Activated naive CD4-positive, alpha-beta T cell treated with anti-CD3 and anti-CD28 coated beads, Interleukin-2, amount 50 U/mL, for 72 hours (primary cell): ENCODE results near the gene C21orf58. TPM values are rescaled to one million over a fixed set of nuclear protein-coding genes. Genes with fewer than 3 reads are reported as not detected.

Source experiments
- ATAC-seq, 2 donors: fragments of 150-1000 bp; cut with Tn5 transposase; 2 replicates each; pipeline ENCODE4 v1.10.0; 2021; ENCODE audit warnings: mild to moderate bottlenecking in 2 of 2, moderate library complexity in 2 of 2
- DNase-seq, 2 donors: peaks; one replicate each; pipeline ENCODE4 v3.0.0; 2021 to 2022; ENCODE audit warnings: low spot score in 2 of 2
- H3K27ac Mint-ChIP-seq, 2 donors: one replicate each; pipeline ENCODE4 v1.8.0; 2022; ENCODE audit warnings: mild to moderate bottlenecking in 2 of 2, mixed read lengths in 2 of 2
- H3K36me3 Mint-ChIP-seq, 2 donors: one replicate each; pipeline ENCODE4 v1.8.0; 2022; ENCODE audit warnings: mixed read lengths in 2 of 2
- H3K9me3 Mint-ChIP-seq, 2 donors: one replicate each; pipeline ENCODE4 v1.8.0; 2022; ENCODE audit warnings: mixed read lengths in 2 of 2
- total RNA-seq, 2 donors: library from RNA; stranded (reverse); gene quantifications; one replicate each; pipeline ENCODE4 v1.2.3, GENCODE V29; 2022

The C21orf58 gene
- total RNA-seq, 2 donors from 2014 or later, result 20.7 to 36.0 TPM

DNA sequence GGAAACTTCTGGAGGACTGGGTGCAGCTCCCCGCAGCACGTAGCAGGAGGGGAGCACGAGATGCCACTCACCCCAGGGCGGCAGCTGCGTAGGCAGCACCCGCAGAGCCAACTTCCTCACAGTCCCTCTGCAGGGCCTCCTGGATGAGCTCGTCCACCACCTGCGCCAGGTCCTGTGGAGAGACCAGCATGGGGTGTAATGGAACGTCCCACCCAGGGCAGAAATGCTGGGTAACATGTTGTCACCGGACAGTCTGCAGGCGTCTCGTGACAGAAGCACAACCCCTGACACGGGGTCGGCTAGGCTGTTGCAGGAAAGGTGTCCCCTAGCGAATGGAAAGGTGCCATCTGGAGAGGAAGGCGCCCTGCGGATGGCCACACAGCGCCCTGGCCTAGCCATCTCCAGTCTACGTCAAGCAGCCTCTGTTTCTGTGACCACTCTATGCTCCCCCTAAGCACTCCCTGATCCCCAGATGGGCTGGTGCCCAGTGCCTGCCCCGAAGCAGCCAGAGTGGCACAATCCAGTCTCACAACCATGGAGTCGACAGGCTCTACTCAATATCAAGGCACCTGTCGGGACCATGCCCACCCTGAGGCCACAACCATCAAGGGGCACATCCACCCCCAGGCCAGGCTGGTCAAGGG lies 59.5 kb downstream of the C21orf58 start:
- DNase-seq (no peak), ATAC-seq (no peak)
- Mint-ChIP-seq H3K9me3 (no peaks in the 10 kb centered on the region), H3K27ac (no peak overlapping the region), H3K36me3 (peaks cover 0 to 6% of the 10 kb centered on the region in 2 donors)

DNA sequence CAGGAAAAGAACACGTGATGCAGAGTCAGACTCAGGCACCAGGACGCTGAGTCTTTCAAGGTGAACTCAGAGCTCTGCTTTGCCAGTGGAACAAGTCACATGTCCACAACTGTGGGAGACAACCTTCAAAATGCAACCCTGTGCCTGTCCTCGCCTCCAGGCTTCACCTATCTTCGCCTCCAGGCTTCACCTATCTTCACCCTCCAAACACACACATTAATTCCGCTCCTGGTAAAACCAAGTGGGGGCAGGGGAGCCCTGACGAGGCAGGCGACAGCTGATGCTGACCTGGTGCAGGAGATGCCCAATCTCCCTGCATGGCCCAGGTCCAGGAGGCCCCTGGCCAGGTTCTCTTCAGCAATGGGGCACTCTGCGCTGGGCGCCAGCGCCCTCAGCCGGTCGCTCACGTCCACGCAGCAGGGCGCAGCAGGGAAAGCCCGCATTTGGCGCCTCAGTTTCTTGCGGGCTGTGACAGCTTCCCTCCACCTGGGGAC lies 67.1 kb downstream of the C21orf58 start:
- peak overlapping the region in 1 of 2 donors; percentile 29 for H3K27ac Mint-ChIP-seq
- DNase-seq (no peak), ATAC-seq (no peak)
- H3K9me3 Mint-ChIP-seq, result peaks cover 0 to 7% of the 10 kb centered on the region in 2 donors
- peaks cover 17 to 33% of the 10 kb centered on the region in 2 donors for H3K36me3 Mint-ChIP-seq

DNA sequence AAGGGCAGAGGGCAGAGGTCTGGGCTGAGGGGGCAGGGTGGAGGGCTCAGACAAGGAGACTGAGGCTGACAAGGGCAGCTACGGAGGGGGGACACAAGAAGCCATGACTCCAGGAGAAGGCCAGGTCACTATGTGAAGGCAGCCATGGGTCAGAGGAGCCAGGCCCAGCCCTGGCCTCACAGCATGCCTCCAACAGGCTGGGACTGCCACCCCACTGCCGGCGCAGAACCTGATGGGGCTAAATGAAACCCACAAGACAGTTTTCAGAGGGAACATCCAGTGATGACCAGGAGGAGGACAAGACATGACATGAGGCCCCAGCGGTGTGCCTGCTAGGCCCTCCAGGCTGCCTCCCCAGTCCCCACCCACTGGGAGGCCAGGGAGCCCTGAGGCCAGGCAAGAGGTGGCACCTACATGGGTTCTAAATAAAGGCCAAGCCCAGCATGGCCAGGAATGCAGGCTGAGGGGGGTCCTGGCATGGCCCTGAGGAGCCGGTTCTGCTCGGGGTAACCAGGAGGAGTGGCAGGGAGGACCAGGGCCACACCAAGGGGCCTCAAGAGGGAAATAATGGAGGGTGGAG lies 67.8 kb downstream of the C21orf58 start:
- H3K9me3 Mint-ChIP-seq, result peaks cover 0 to 7% of the 10 kb centered on the region in 2 donors
- H3K36me3 Mint-ChIP-seq, result peaks cover 17 to 37% of the 10 kb centered on the region in 2 donors
- DNase-seq (no peak), ATAC-seq (no peak)
- H3K27ac Mint-ChIP-seq, result peak overlapping the region; percentile 7 to 97

DNA sequence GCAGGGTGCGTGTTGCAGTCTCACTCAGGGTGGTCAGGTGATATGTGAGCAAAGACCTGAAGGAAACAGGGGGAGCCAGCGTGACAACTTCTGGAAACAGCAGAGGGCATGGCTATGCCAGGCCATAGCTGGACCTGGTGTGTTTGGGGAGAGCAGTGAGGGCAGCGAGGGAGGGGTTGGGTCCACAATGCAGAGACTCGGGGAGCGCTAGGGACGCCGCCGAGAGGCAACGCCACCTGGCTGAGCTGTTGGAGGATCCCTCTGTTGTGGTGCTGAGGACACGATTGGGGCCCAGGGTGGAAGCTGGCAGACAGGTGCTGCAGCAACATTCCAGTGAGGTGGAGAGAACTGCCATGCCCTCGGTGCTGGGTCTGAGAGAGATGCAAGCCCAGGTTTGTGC lies 68.5 kb downstream of the C21orf58 start:
- Mint-ChIP-seq H3K9me3 (peaks cover 0 to 7% of the 10 kb centered on the region in 2 donors), H3K36me3 (peaks cover 17 to 37% of the 10 kb centered on the region in 2 donors), H3K27ac (peak overlapping the region; percentile 7 to 97)
- DNase-seq, result no peak
- no peak for ATAC-seq

DNA sequence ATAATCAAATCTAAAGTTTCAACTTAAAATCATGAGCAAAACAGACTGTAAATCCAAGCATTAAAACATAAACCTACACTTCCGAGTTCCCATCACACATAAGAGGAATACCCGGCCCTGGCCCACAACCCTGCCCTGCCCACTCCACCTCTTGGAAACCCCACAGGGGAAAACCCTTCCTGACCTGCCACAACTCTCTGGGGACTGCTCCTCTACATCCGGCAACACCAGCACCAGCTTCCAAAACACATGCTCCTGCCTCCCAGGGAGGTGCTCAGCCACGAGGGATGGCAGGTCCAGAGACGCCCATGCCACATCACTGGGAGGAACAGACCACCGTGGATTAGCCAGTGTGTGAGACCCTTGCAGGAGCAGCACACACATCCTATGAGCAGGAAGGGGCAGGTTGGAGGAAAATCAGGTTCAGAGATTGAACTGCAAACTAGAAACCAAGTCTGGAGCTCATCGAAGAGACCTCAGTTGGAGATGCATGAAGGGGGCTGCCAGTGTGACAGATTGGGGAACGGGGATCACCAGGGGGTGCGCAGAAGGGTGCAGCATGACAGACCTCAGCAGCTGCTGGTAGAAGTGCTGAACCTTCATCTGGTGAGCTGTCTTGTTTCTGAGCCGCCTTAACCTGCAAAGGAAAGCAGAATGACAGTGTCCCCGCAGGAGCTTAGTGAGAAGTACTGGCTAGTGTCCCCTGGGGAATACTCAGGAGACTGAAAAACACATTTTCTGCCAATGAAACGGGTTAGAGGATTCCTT lies 69.3 kb downstream of the C21orf58 start:
- peaks cover 22 to 40% of the 10 kb centered on the region in 2 donors for H3K36me3 Mint-ChIP-seq
- ATAC-seq (no peak), DNase-seq (no peak)
- H3K27ac Mint-ChIP-seq, result peak overlapping the region; percentile 87 to 88
- H3K9me3 Mint-ChIP-seq, result peaks cover 0 to 7% of the 10 kb centered on the region in 2 donors

DNA sequence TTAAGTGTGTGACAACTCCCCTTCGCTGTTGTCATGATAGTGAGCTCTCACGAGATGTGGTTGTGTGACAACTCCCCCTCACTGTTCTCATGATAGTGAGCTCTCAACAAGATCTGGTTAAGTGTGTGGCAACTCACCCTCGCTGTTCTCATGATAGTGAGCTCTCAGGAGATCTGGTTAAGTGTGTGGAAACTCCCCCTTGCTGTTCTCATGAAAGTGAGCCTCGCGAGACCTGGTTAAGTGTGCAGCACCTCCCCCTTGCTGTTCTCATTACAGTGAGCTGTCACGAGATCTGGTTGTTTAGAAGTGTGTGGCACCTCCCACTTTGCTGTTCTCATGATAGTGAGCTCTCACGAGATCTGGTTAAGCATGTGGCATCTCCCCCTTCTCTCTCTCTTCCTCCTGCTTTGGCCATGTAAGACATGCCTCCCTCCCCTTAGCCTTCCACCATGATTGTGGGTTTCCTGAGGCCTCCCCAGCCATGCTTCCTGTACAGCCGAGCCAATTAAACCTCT lies 70.0 kb downstream of the C21orf58 start:
- DNase-seq (peak in 1 of 2 donors; percentile 30), ATAC-seq (peak; percentile 88 to 91)
- Mint-ChIP-seq H3K27ac (peak overlapping the region; percentile 87 to 88), H3K9me3 (peaks cover 0 to 7% of the 10 kb centered on the region in 2 donors), H3K36me3 (peaks cover 22 to 42% of the 10 kb centered on the region in 2 donors)

DNA sequence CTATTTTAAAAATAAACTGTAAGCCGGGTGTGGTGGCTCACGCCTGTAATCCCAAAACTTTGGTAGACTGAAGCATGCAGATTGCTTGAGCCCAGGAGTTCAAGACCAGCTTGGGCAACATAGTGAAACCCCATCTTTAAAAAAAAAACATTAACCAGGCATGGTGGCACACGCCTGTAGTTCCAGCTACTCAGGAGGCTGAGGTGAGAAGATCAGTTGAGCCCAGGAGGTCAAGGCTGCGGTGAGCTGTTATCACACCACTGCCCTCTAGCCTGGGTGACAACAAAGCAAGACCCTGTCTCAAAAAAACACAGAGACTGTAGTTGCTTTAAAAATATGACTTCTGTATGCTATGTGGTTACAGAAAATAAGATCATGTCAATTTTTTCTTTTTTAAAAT lies 70.8 kb downstream of the C21orf58 start:
- Mint-ChIP-seq H3K27ac (peak overlapping the region in 1 of 2 donors; percentile 88), H3K36me3 (peaks cover 22 to 42% of the 10 kb centered on the region in 2 donors)
- no peak for DNase-seq

More for the DNA sequence above, 70.8 kb downstream of the C21orf58 start:
- ATAC-seq, result no peak
- H3K9me3 Mint-ChIP-seq, result peaks cover 0 to 7% of the 10 kb centered on the region in 2 donors

Other genes starting within 250 kb of the C21orf58 start
- gene COL6A2, start 225.8 kb downstream of the C21orf58 start, total RNA-seq, result 10 to 100 TPM; 11.9 to 14.2 TPM
- under 1 TPM; 0.21 to 0.39 TPM for gene FTCD, start 168.3 kb downstream of the C21orf58 start, total RNA-seq
- 1 to 10 TPM; 7.1 to 8.9 TPM for gene SPATC1L, start 139.4 kb downstream of the C21orf58 start, total RNA-seq
- 10 to 100 TPM; 17.8 to 26.2 TPM for gene LSS, start 95.1 kb downstream of the C21orf58 start, total RNA-seq
- gene MCM3AP, start 38.3 kb downstream of the C21orf58 start, total RNA-seq, result 100 to 1,000 TPM; 105 to 119 TPM
- 10 to 100 TPM in 1 of 2 donors, 1 to 10 TPM in 1; 9.1 to 10.4 TPM for gene YBEY, start 37.5 kb downstream of the C21orf58 start, total RNA-seq
- gene PCNT, start 286 bp upstream of the C21orf58 start, total RNA-seq, result 10 to 100 TPM; 52.8 to 63.4 TPM
- gene DIP2A, start 135.0 kb upstream of the C21orf58 start, total RNA-seq, result 10 to 100 TPM; 42.4 to 60.1 TPM